K562 (cell line): ENCODE results near the gene ZDHHC19. TPM values are rescaled to one million over a fixed set of nuclear protein-coding genes. Genes with fewer than 3 reads are reported as not detected.

Source experiments
- ATAC-seq: fragments of 200-7000 bp; cut with Tn5 transposase; 3 replicates; pipeline ENCODE4 v1.9.1; 2020; ENCODE audit warnings: moderate library complexity
- BruUV-seq: library from RNA; stranded (reverse); fragments of 400-500 nt; replicated peaks from 2 replicates; lab custom pipeline; 2021; lab: Mats Ljungman, UMichigan
- CTCF ChIA-PET: fragments of 300-600 bp; formaldehyde crosslinking; extraction: SDS; loops from one replicate; lab custom pipeline; 2021; ENCODE audit warnings: low intra/inter-chr PET ratio; lab: Yijun Ruan, JAX
- POLR2A ChIA-PET: fragments of 300-600, 350-650 bp; sonication (Branson Sonifier 250); formaldehyde crosslinking; extraction: SDS; loops from one replicate; lab custom pipeline; 2021; ENCODE audit warnings: antibody characterized with exemption, inconsistent platforms; lab: Yijun Ruan, JAX
- DNase-seq, 4 experiments: peaks; one replicate each; pipeline versions ENCODE4 v3.0.0 to v3.0.0-alpha.2; 2011 to 2018; ENCODE audit warnings: low spot score in 3 of 4, mixed read lengths in 3 of 4; ENCODE audit errors: extremely low read depth in 1 of 4
- FAIRE-seq: peaks from 2 replicates; lab custom pipeline; 2011; peaks lifted over from hg19 to GRCh38; lab: Jason Lieb, UNC
- H2AFZ ChIP-seq: 2 replicates; pipeline ENCODE4 v1.6.0; 2011; ENCODE audit warnings: low read depth, low read length, control low read depth, inconsistent platforms
- H3K27ac ChIP-seq: fragments of 200-600 bp; 3 replicates; pipeline ENCODE4 v1.8.0; 2011; ENCODE audit warnings: low read depth, mild to moderate bottlenecking, control low read depth, inconsistent platforms, low read length, moderate library complexity, mixed read lengths; ENCODE audit errors: extremely low read depth
- H3K27me3 ChIP-seq, 2 experiments: fragments of 300-600 bp in 1 of 2; 2 replicates in 1 of 2; 3 replicates in 1 of 2; pipeline versions ENCODE4 v1.6.0 to v1.8.0; 2011; ENCODE audit warnings: inconsistent platforms in 2 of 2, low read length in 2 of 2, mild to moderate bottlenecking in 1 of 2, mixed read lengths in 1 of 2, moderate library complexity in 1 of 2; ENCODE audit not compliant: control insufficient read depth in 2 of 2, insufficient read depth in 2 of 2
- H3K36me3 ChIP-seq: fragments of 300-600 bp; 3 replicates; pipeline ENCODE4 v1.8.0; 2011; ENCODE audit warnings: mild to moderate bottlenecking, low read length, inconsistent platforms; ENCODE audit not compliant: control insufficient read depth, insufficient read depth
- H3K4me1 ChIP-seq, 2 experiments: fragments of 200-600 bp in 1 of 2; replicated peaks in 1 of 2; 2 replicates in 1 of 2; 3 replicates in 1 of 2; pipeline versions ENCODE4 v1.5.1 to v1.8.0; 2011; ENCODE audit warnings: inconsistent platforms in 2 of 2, low read length in 2 of 2, mild to moderate bottlenecking in 1 of 2, mixed read lengths in 1 of 2, moderate library complexity in 1 of 2; ENCODE audit not compliant: control insufficient read depth in 2 of 2, insufficient read depth in 2 of 2
- H3K4me2 ChIP-seq: 2 replicates; pipeline ENCODE4 v1.6.1; 2011; ENCODE audit warnings: low read length, control low read depth, inconsistent platforms, mixed read lengths; ENCODE audit not compliant: insufficient read depth
- H3K4me3 ChIP-seq: fragments of 200-600 bp; sonication (generic), shearing (Covaris generic); 2 replicates; pipeline ENCODE4 v1.5.1; 2016; ENCODE audit warnings: control low read depth, inconsistent platforms
- H3K79me2 ChIP-seq: fragments of 200-600 bp; 3 replicates; pipeline ENCODE4 v1.8.0; 2011; ENCODE audit warnings: low read length, inconsistent platforms; ENCODE audit not compliant: control insufficient read depth, insufficient read depth
- H3K9ac ChIP-seq, 2 experiments: 2 replicates each; pipeline versions ENCODE4 v1.6.0 to v1.6.1; 2011; ENCODE audit warnings: low read depth in 2 of 2, low read length in 2 of 2, control low read depth in 1 of 2, inconsistent platforms in 1 of 2, mild to moderate bottlenecking in 1 of 2, mixed read lengths in 1 of 2; ENCODE audit not compliant: insufficient read depth in 1 of 2
- H3K9me1 ChIP-seq: one replicate; pipeline ENCODE4 v1.6.0; 2011; ENCODE audit warnings: inconsistent platforms, mild to moderate bottlenecking, low read length, moderate library complexity; ENCODE audit not compliant: control insufficient read depth, insufficient read depth
- H3K9me3 ChIP-seq: replicated peaks from 2 replicates; pipeline ENCODE4 v1.5.1; 2011; ENCODE audit warnings: low read depth, low read length, inconsistent platforms; ENCODE audit not compliant: control insufficient read depth, insufficient read depth
- H4K20me1 ChIP-seq: replicated peaks from 2 replicates; pipeline ENCODE4 v1.6.1; 2011; ENCODE audit warnings: low read length, inconsistent platforms, mixed read lengths; ENCODE audit not compliant: control insufficient read depth, insufficient read depth
- ATF1 ChIP-seq, 2 experiments: fragments of 450-650 bp in 1 of 2; IDR thresholded peaks; 2 replicates each; pipeline ENCODE4 v1.6.1; 2016; ENCODE audit warnings: missing compliant biosample characterization in 1 of 2, missing genetic modification characterization in 1 of 2
- BRD9 ChIP-seq: fragments of 450-650 bp; IDR thresholded peaks from 2 replicates; pipeline ENCODE4 v1.6.1; 2018; ENCODE audit warnings: low read depth; ENCODE audit not compliant: partially characterized antibody
- CBX2 ChIP-seq: fragments of 200-600 bp; sonication (generic); IDR thresholded peaks from one replicate; pipeline ENCODE4 v1.6.1; 2012; ENCODE audit warnings: mild to moderate bottlenecking, low read length, inconsistent platforms; ENCODE audit not compliant: insufficient read depth, poor library complexity, severe bottlenecking
- CEBPB ChIP-seq: fragments of 450-650 bp; IDR thresholded peaks from 2 replicates; pipeline ENCODE4 v1.6.1; 2016; ENCODE audit warnings: missing genetic modification characterization, missing compliant biosample characterization
- CHD2 ChIP-seq: IDR thresholded peaks from 2 replicates; pipeline ENCODE4 v1.6.1; 2011; ENCODE audit warnings: low read depth, low read length
- ELK3 ChIP-seq: fragments of 450-650 bp; formaldehyde crosslinking; IDR thresholded peaks from 2 replicates; pipeline ENCODE4 v1.4.0; 2020; ENCODE audit warnings: mild to moderate bottlenecking
- IFI16 ChIP-seq: fragments of 250-450 bp; sonication (Bioruptor Pico); IDR thresholded peaks from 2 replicates; pipeline ENCODE4 v2.1.2; 2022; ENCODE audit warnings: mild to moderate bottlenecking, inconsistent platforms
- MBD2 ChIP-seq: sonication (generic); IDR thresholded peaks from 2 replicates; pipeline ENCODE4 v1.6.1; 2016; ENCODE audit warnings: low read depth, borderline replicate concordance
- NELFE ChIP-seq: IDR thresholded peaks from 2 replicates; pipeline ENCODE4 v1.6.1; 2011; ENCODE audit warnings: mild to moderate bottlenecking; ENCODE audit not compliant: insufficient read depth, insufficient read length
- POU5F1 ChIP-seq: fragments of 150-350 bp; IDR thresholded peaks from 2 replicates; pipeline ENCODE4 v1.6.1; 2014; ENCODE audit warnings: borderline replicate concordance, low read length, low read depth, mild to moderate bottlenecking; ENCODE audit not compliant: partially characterized antibody
- RBM39 ChIP-seq: fragments of 200-400 bp; formaldehyde crosslinking; optimal IDR thresholded peaks from 2 replicates; pipeline ENCODE3; 2018; ENCODE audit warnings: low read depth, low read length
- STAG1 ChIP-seq: sonication (generic); formaldehyde crosslinking; IDR thresholded peaks from 2 replicates; pipeline ENCODE4 v1.5.0; 2020; ENCODE audit warnings: missing genetic modification reagents, borderline replicate concordance
- ZBTB1 ChIP-seq: sonication (generic); formaldehyde crosslinking; IDR thresholded peaks from 2 replicates; pipeline ENCODE4 v1.8.1; 2023; ENCODE audit warnings: missing genetic modification reagents, low read depth, mild to moderate bottlenecking, borderline replicate concordance
- ZFP91 ChIP-seq: sonication (generic); formaldehyde crosslinking; IDR thresholded peaks from 2 replicates; pipeline ENCODE4 v1.8.0; 2022; ENCODE audit warnings: mild to moderate bottlenecking, missing genetic modification reagents
- WGBS: fragments of 100-300 bp; shearing (Covaris generic); methylation state at CpG from one replicate; pipeline ENCODE4 v1.1.6; 2016; ENCODE audit warnings: low coverage, mixed read lengths; ENCODE audit not compliant: insufficient coverage; ENCODE audit errors: missing lambda C conversion rate; 5-methylcytosine and 5-hydroxymethylcytosine counted together
- in situ Hi-C: fragments of 300-500 bp; cut with MboI; formaldehyde crosslinking; loops from 4 replicates; pipeline ENCODE4 v1.15.0; 2018; ENCODE audit warnings: inconsistent platforms, mixed read lengths
- intact Hi-C: fragments of 100-400 bp; cut with micrococcal nuclease; formaldehyde crosslinking; loops from 2 replicates; pipeline ENCODE4 v1.14.2; 2022
- polyA plus RNA-seq, 8 experiments: library from polyadenylated mRNA; depleted of rRNA in 4 of 8; stranded (reverse) in 5 of 8; unstranded in 3 of 8; fragments of >200 nt; fragmentation: Nextera tagmentation in 2 of 8; fragmentation: Illumina TruSeq in 1 of 8; extraction: Ambion mirVana in 2 of 8; extraction: Trizol in 1 of 8; gene quantifications; 2 replicates each; pipeline versions ENCODE4 v1.2.1 to v1.2.3, GENCODE V29; 2011 to 2014; ENCODE audit warnings: inconsistent platforms in 1 of 8, missing spikeins in 1 of 8
- total RNA-seq, 7 experiments: library from RNA; depleted of rRNA in 6 of 7; stranded (reverse); fragments of >200 nt in 6 of 7; fragmentation: Illumina TruSeq in 2 of 7; extraction: Trizol in 2 of 7; gene quantifications; 2 replicates each; pipeline versions ENCODE4 v1.2.1 to v1.2.3, GENCODE V29; 2011 to 2021; ENCODE audit warnings: low replicate concordance in 1 of 7
- TF ChIP-seq, protein P1 (sequence below): fragments of 250-450 bp; sonication (Bioruptor Pico); IDR thresholded peaks from 2 replicates; pipeline ENCODE4 v1.4.0; 2020; ENCODE audit warnings: mild to moderate bottlenecking, moderate library complexity
- TF ChIP-seq, protein P2 (sequence below): sonication (generic); formaldehyde crosslinking; IDR thresholded peaks from 2 replicates; pipeline ENCODE4 v1.5.0; 2020; ENCODE audit warnings: missing genetic modification reagents

The ZDHHC19 gene
- total and polyA plus RNA-seq, 9 of the 15 experiments (the other 6 are each of a cell fraction or from before 2014, with no cell fraction given): 0.40 to 5.5 (median 1.1) TPM

DNA sequence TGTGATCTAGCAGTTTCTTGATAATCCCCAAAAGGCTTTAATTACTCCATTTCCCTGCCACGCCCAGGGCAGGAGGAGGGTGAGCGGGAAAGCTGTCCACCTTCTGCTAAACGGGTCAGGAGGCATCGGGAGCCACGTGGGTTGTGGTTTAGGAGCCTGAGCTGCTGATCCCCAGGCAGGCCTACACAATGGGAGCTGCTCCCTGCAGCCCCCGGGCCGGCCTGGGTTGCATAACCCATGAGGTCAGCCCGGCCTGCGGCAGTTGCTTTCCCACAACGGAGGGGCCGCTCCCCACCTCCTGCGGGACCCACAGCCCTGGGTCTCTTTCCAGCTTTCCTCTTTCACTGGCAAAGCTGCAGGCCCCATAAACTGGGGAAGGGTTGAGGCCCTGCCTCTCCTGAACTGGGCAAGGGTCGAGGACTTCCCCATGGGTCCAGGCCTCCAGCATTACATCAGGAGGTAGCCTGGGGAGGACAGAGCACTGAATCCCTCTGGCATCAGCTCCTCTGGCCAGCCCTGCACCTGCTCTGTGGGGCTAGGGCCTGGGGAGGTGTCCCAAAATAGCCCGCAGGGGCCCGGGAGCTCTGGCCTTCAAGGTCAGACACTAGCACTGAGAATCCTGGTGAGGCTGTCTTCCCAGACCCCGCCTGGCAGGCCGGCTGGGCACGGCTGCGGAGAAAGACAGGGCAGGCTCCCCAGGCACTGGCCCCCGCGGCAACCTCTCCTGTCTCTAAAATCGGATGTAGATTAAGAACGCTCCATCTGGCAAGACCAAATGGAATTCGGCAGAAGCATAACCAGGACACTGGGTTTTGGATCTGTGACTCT lies 47.3 kb downstream of the ZDHHC19 start:
- WGBS: 56% methylated on average over 20 of the region's 24 CpGs
- H3K9ac ChIP-seq: peak overlapping the region; percentile 6 to 77; a peak in 3 of 4 replicates
- no peaks in the 10 kb centered on the region for H3K9me1 ChIP-seq
- H3K9me3 ChIP-seq: no peaks in the 10 kb centered on the region
- H4K20me1 ChIP-seq: no peaks in the 10 kb centered on the region
- H3K27me3 ChIP-seq: no peaks in the 10 kb centered on the region
- H3K36me3 ChIP-seq: no peaks in the 10 kb centered on the region
- no peak overlapping the region for H3K4me2 ChIP-seq
- no peak overlapping the region for H3K4me3 ChIP-seq
- FAIRE-seq (no peak), ATAC-seq (peak; percentile 50), DNase-seq (peak in 2 of 4 experiments; percentile 32 to 38)
- peak overlapping the region; percentile 86 for H2AFZ ChIP-seq
- no TSS peak for BruUV-seq
- H3K4me1 ChIP-seq: peaks cover 19 to 30% of the 10 kb centered on the region in 2 experiments
- peak overlapping the region; percentile 34; the same call in 2 of the 3 replicates for H3K27ac ChIP-seq
- POLR2A ChIA-PET: interaction anchor here (0.6 to 1.5 kb wide), 4 partner anchors 16 to 61 kb away, joined by 3 to 6 read pairs (median 4); no protein-coding TSS in a partner anchor
- intact Hi-C loops (no loop called here), in situ Hi-C loops (no loop called here)
- CTCF ChIA-PET: no interaction called here
- H3K79me2 ChIP-seq: no peaks in the 10 kb centered on the region; the same call in 2 of the 3 replicates
- TF ChIP-seq CHD2: no peak
- no peak for TF ChIP-seq BRD9
- no peak for TF ChIP-seq ATF1 (CRISPR knock-in tag; IDR thresholded peaks at IDR 0.05)
- TF ChIP-seq ATF1 (tag; IDR thresholded peaks at IDR 0.05): no peak
- peak; percentile 81 for TF ChIP-seq CEBPB
- TF ChIP-seq STAG1 (CRISPR knock-in tag): no peak
- no peak for TF ChIP-seq NELFE
- TF ChIP-seq ZFP91 (CRISPR knock-in tag): no peak; the same call in 1 of the 2 replicates
- TF ChIP-seq ELK3 (CRISPR knock-in tag): no peak
- no peak for TF ChIP-seq IFI16 (CRISPR knock-in tag)
- TF ChIP-seq MBD2: no peak
- no peak for TF ChIP-seq CBX2
- TF ChIP-seq, protein P1, sequence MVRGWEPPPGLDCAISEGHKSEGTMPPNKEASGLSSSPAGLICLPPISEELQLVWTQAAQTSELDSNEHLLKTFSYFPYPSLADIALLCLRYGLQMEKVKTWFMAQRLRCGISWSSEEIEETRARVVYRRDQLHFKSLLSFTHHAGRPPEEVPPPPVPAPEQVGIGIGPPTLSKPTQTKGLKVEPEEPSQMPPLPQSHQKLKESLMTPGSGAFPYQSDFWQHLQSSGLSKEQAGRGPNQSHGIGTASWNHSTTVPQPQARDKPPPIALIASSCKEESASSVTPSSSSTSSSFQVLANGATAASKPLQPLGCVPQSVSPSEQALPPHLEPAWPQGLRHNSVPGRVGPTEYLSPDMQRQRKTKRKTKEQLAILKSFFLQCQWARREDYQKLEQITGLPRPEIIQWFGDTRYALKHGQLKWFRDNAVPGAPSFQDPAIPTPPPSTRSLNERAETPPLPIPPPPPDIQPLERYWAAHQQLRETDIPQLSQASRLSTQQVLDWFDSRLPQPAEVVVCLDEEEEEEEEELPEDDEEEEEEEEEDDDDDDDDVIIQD (CRISPR knock-in tag): no peak
- no peak for TF ChIP-seq ZBTB1 (CRISPR knock-in tag)
- TF ChIP-seq, protein P2, sequence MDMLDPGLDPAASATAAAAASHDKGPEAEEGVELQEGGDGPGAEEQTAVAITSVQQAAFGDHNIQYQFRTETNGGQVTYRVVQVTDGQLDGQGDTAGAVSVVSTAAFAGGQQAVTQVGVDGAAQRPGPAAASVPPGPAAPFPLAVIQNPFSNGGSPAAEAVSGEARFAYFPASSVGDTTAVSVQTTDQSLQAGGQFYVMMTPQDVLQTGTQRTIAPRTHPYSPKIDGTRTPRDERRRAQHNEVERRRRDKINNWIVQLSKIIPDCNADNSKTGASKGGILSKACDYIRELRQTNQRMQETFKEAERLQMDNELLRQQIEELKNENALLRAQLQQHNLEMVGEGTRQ (CRISPR knock-in tag): no peak
- no peak for TF ChIP-seq POU5F1
- no peak for TF ChIP-seq RBM39
